Measurements from ENCODE around the gene CIDEC. TPM values are rescaled to one million over a fixed set of nuclear protein-coding genes. Genes with fewer than 3 reads are reported as not detected.

Gene CIDEC
- total and polyA plus RNA-seq, 2 of the 8 experiments (the other 6 are each of a cell fraction or from before 2014, with no cell fraction given) = not detected

- no peak for TF ChIP-seq POU5F1 (IDR thresholded peaks at IDR 0.05; ENCODE audit: low read depth, low read length)
- TF ChIP-seq RAD21 (IDR thresholded peaks at IDR 0.05 in 1 of 2, conservative IDR thresholded peaks at IDR 0.05 in 1 of 2; ENCODE audit: low read depth in 2 of 2, low read length in 2 of 2) = no peak
- TF ChIP-seq MAFK (IDR thresholded peaks at IDR 0.05; ENCODE audit: low read depth, low read length) = no peak
- TF ChIP-seq SIRT6 (IDR thresholded peaks at IDR 0.05; ENCODE audit: low read length) = no peak
- TF ChIP-seq EGR1 (IDR thresholded peaks at IDR 0.05; ENCODE audit: borderline replicate concordance, low read depth, low read length) = no peak
- no peak for TF ChIP-seq KDM5A (IDR thresholded peaks at IDR 0.05; ENCODE audit: low read length)
- H3K27ac ChIP-seq (ENCODE audit: low read depth, low read length) = no peak overlapping the region
- H2BK120ac ChIP-seq (replicated peaks; ENCODE audit: low read depth, low read length) = no peak overlapping the region
- H2AFZ ChIP-seq (ENCODE audit: low read length) = no peak overlapping the region
- H2AK5ac ChIP-seq (ENCODE audit: low read depth, low read length) = no peak overlapping the region
- no peaks in the 10 kb centered on the region for H3K4me1 ChIP-seq (replicated peaks in 1 of 4; ENCODE audit: control insufficient read depth in 3 of 4, insufficient read depth in 4 of 4, low read length in 3 of 4)
- no peak overlapping the region for H2BK12ac ChIP-seq (ENCODE audit: low read depth, low read length)
- H3K79me1 ChIP-seq (ENCODE audit: low read depth, low read length) = no peaks in the 10 kb centered on the region
- no peak overlapping the region for H3K14ac ChIP-seq (ENCODE audit: insufficient read length)
- CTCF ChIA-PET (ENCODE audit: partially characterized antibody) = interaction anchor here (5.7 kb wide), 1 partner anchor 9 kb away, joined by 30 read pairs; the partner anchor contains the start of gene TTLL3
- H3K27me3 ChIP-seq (replicated peaks in 1 of 4; ENCODE audit: control insufficient read depth in 3 of 4, extremely low read depth in 1 of 4, insufficient read depth in 3 of 4, low read length in 3 of 4) = no peaks in the 10 kb centered on the region
- no peak overlapping the region for H2BK15ac ChIP-seq (ENCODE audit: low read length)
- H2BK20ac ChIP-seq (ENCODE audit: low read length) = no peak overlapping the region
- H4K91ac ChIP-seq (replicated peaks; ENCODE audit: insufficient read length, low read length) = no peak overlapping the region
- no peak overlapping the region for H3K4ac ChIP-seq (replicated peaks; ENCODE audit: insufficient read length, low read depth, low read length)
- no peaks in the 10 kb centered on the region for H3K36me3 ChIP-seq (ENCODE audit: control insufficient read depth in 2 of 4, insufficient read depth in 4 of 4, low read length in 3 of 4)
- H4K20me1 ChIP-seq (replicated peaks in 1 of 2; ENCODE audit: control insufficient read depth in 1 of 2, insufficient read depth in 2 of 2, low read length in 2 of 2) = no peaks in the 10 kb centered on the region
- WGBS, 2 experiments (ENCODE audit: extremely low coverage in 1 of 2, insufficient coverage in 1 of 2, insufficient read length in 1 of 2, insufficient replicate concordance in 2 of 2, low coverage in 1 of 2, low lambda C conversion rate in 2 of 2, missing lambda C conversion rate in 1 of 2) = 87% methylated on average over 6 of the region's 6 CpGs; no CpG with 5 or more reads in 1 of the 2 experiments
- H3K4me2 ChIP-seq (ENCODE audit: insufficient read depth in 1 of 2, low read depth in 2 of 2, low read length in 2 of 2) = no peak overlapping the region
- H3K18ac ChIP-seq (ENCODE audit: extremely low read depth, low read length) = no peak overlapping the region
- H3K56ac ChIP-seq (replicated peaks; ENCODE audit: insufficient read length, low read depth, low read length) = no peak overlapping the region
- H4K5ac ChIP-seq (ENCODE audit: insufficient read length, low read depth, low read length) = no peak overlapping the region
- no peak for DNase-seq (ENCODE audit: low read depth in 1 of 2, low spot score in 2 of 2)
- no peak overlapping the region for H2BK5ac ChIP-seq (ENCODE audit: low read depth, low read length)
- no peak overlapping the region for H3K23ac ChIP-seq (ENCODE audit: insufficient read length)
- H3K79me2 ChIP-seq (ENCODE audit: control insufficient read depth in 1 of 2, insufficient read depth in 2 of 2, low read length in 2 of 2) = no peaks in the 10 kb centered on the region
- POLR2A ChIA-PET (ENCODE audit: partially characterized antibody) = no interaction called here
- no peak overlapping the region for H3K4me3 ChIP-seq (ENCODE audit: extremely low read depth in 1 of 4, insufficient read depth in 2 of 4, low read depth in 3 of 4, low read length in 4 of 4)
- no peaks in the 10 kb centered on the region; the same call in 1 of the 2 replicates for H3K23me2 ChIP-seq (ENCODE audit: low read depth, low read length)
- FAIRE-seq = no peak
- no peaks in the 10 kb centered on the region for H3K9me3 ChIP-seq (ENCODE audit: insufficient read depth in 2 of 2, low read depth in 1 of 2, low read length in 1 of 2)
- H3K9ac ChIP-seq (replicated peaks in 1 of 4; ENCODE audit: extremely low read depth in 1 of 4, low read depth in 3 of 4, low read length in 3 of 4) = no peak overlapping the region
- no peak overlapping the region for H4K8ac ChIP-seq (ENCODE audit: extremely low read depth, insufficient read depth, low read length)
Observed at GRCh38 chr3:9817436-9817835, 62.6 kb downstream of the CIDEC start.

Data from H1 (cell line).